GM23338 (cell line): ENCODE results near the gene DDX50. TPM values are rescaled to one million over a fixed set of nuclear protein-coding genes. Genes with fewer than 3 reads are reported as not detected.

Source experiments
- ATAC-seq: fragments of 200-7000 bp; cut with Tn5 transposase; 3 replicates; pipeline ENCODE4 v1.9.1; 2020
- DNase-seq: peaks from one replicate; pipeline ENCODE4 v3.0.0-alpha.2; 2015; ENCODE audit warnings: low spot score
- H2AFZ ChIP-seq: fragments of 200-600 bp; sonication (generic); 2 replicates; pipeline ENCODE4 v1.8.0; 2016; ENCODE audit warnings: antibody characterized with exemption, mild to moderate bottlenecking, moderate library complexity
- H3F3A ChIP-seq: fragments of 200-600 bp; sonication (generic); replicated peaks from 2 replicates; pipeline ENCODE4 v1.8.0; 2017; ENCODE audit warnings: antibody characterized with exemption, mixed run types, low read depth
- H3K27ac ChIP-seq: fragments of 200-600 bp; sonication (generic); 2 replicates; pipeline ENCODE4 v1.6.1; 2016; ENCODE audit warnings: low read depth
- H3K27me3 ChIP-seq: fragments of 200-600 bp; sonication (generic); 2 replicates; pipeline ENCODE4 v1.8.0; 2016; ENCODE audit warnings: mild to moderate bottlenecking, mixed run types, moderate library complexity; ENCODE audit not compliant: insufficient read depth
- H3K36me3 ChIP-seq: fragments of 200-600 bp; sonication (generic); 2 replicates; pipeline ENCODE4 v1.8.0; 2016; ENCODE audit warnings: mild to moderate bottlenecking; ENCODE audit not compliant: insufficient read depth
- H3K4me1 ChIP-seq: fragments of 200-600 bp; sonication (generic); 2 replicates; pipeline ENCODE4 v1.8.0; 2016; ENCODE audit warnings: mild to moderate bottlenecking, moderate library complexity; ENCODE audit not compliant: insufficient read depth
- H3K4me2 ChIP-seq: fragments of 200-600 bp; sonication (generic); 2 replicates; pipeline ENCODE4 v1.7.1; 2017; ENCODE audit warnings: mixed run types
- H3K4me3 ChIP-seq: fragments of 200-600 bp; sonication (generic); 2 replicates; pipeline ENCODE4 v1.6.1; 2016; ENCODE audit warnings: mixed run types
- H3K79me2 ChIP-seq: fragments of 200-600 bp; sonication (generic); replicated peaks from 2 replicates; pipeline ENCODE4 v1.8.0; 2017; ENCODE audit warnings: mild to moderate bottlenecking; ENCODE audit not compliant: insufficient read depth
- H3K9me2 ChIP-seq: fragments of 200-600 bp; sonication (generic); 2 replicates; pipeline ENCODE4 v1.8.0; 2017; ENCODE audit not compliant: insufficient read depth
- H4K20me1 ChIP-seq: fragments of 200-600 bp; sonication (generic); replicated peaks from 2 replicates; pipeline ENCODE4 v1.8.0; 2017; ENCODE audit warnings: mild to moderate bottlenecking; ENCODE audit not compliant: insufficient read depth
- H3K27ac Mint-ChIP-seq: 2 replicates; pipeline ENCODE4 v1.8.0; 2020; ENCODE audit warnings: inconsistent platforms, mild to moderate bottlenecking, moderate library complexity, mixed read lengths
- H3K27me3 Mint-ChIP-seq: 3 replicates; pipeline ENCODE4 v1.8.0; 2022; ENCODE audit warnings: low read depth, mild to moderate bottlenecking, moderate library complexity, mixed read lengths, inconsistent platforms; ENCODE audit not compliant: insufficient read depth, poor library complexity
- H3K36me3 Mint-ChIP-seq: 3 replicates; pipeline ENCODE4 v1.8.0; 2021; ENCODE audit warnings: low read depth, mild to moderate bottlenecking, inconsistent platforms, moderate library complexity, mixed read lengths
- H3K4me1 Mint-ChIP-seq: 3 replicates; pipeline ENCODE4 v1.8.0; 2020; ENCODE audit warnings: mild to moderate bottlenecking, inconsistent platforms, mixed read lengths
- H3K4me3 Mint-ChIP-seq: 3 replicates; pipeline ENCODE4 v1.8.0; 2021; ENCODE audit warnings: moderate library complexity, mild to moderate bottlenecking, inconsistent platforms, mixed read lengths
- H3K9me3 Mint-ChIP-seq: 3 replicates; pipeline ENCODE4 v1.8.0; 2020; ENCODE audit warnings: moderate library complexity, mild to moderate bottlenecking, inconsistent platforms, mixed read lengths
- CREB1 ChIP-seq: fragments of 250-450 bp; sonication (Bioruptor Pico); IDR thresholded peaks from 2 replicates; pipeline ENCODE4 v1.5.0; 2020; ENCODE audit warnings: low read depth, mild to moderate bottlenecking, moderate library complexity
- ETS1 ChIP-seq: IDR thresholded peaks from 2 replicates; pipeline ENCODE4 v1.6.1; 2016; ENCODE audit warnings: antibody characterized with exemption
- JUNB ChIP-seq: IDR thresholded peaks from one replicate; pipeline ENCODE4 v1.6.1; 2016; ENCODE audit warnings: antibody characterized with exemption; ENCODE audit not compliant: unreplicated experiment
- POLR2AphosphoS5 ChIP-seq: IDR thresholded peaks from 2 replicates; pipeline ENCODE4 v1.6.1; 2016; ENCODE audit warnings: antibody characterized with exemption, low read depth
- REST ChIP-seq: IDR thresholded peaks from one replicate; pipeline ENCODE4 v1.6.1; 2018; ENCODE audit warnings: antibody characterized with exemption; ENCODE audit not compliant: unreplicated experiment
- STAT1 ChIP-seq: IDR thresholded peaks from one replicate; pipeline ENCODE4 v1.6.1; 2016; ENCODE audit warnings: antibody characterized with exemption; ENCODE audit not compliant: unreplicated experiment
- ZNF331 ChIP-seq: fragments of 250-450 bp; sonication (Bioruptor Pico); IDR thresholded peaks from 2 replicates; pipeline ENCODE4 v1.5.0; 2020; ENCODE audit warnings: low read depth, mild to moderate bottlenecking, moderate library complexity
- polyA plus RNA-seq: library from polyadenylated mRNA; unstranded; fragments of >200 nt; fragmentation: Nextera tagmentation; extraction: Ambion mirVana; gene quantifications from 2 replicates; pipeline ENCODE4 v1.2.1, GENCODE V29; 2016
- total RNA-seq: library from RNA; depleted of rRNA; stranded (reverse); fragments of >200 nt; shearing (Covaris generic); gene quantifications from 2 replicates; pipeline ENCODE4 v1.2.3, GENCODE V29; 2014
- TF ChIP-seq, protein P1 (sequence below): fragments of 250-450 bp; sonication (Bioruptor Pico); IDR thresholded peaks from 2 replicates; pipeline ENCODE4 v1.5.0; 2020; ENCODE audit warnings: mild to moderate bottlenecking, moderate library complexity
- TF ChIP-seq, protein P2 (sequence below), 2 experiments: fragments of 200-600 bp in 1 of 2; sonication (generic) in 1 of 2; conservative IDR thresholded peaks; 2 replicates each; pipeline versions ENCODE4 v1.5.1 to v1.6.1; 2016 to 2017; ENCODE audit warnings: antibody characterized with exemption in 2 of 2, low read depth in 2 of 2, mild to moderate bottlenecking in 2 of 2, moderate library complexity in 1 of 2

The DDX50 gene
- total and polyA plus RNA-seq, 2 experiments from 2014 or later = 37.2 TPM

DNA sequence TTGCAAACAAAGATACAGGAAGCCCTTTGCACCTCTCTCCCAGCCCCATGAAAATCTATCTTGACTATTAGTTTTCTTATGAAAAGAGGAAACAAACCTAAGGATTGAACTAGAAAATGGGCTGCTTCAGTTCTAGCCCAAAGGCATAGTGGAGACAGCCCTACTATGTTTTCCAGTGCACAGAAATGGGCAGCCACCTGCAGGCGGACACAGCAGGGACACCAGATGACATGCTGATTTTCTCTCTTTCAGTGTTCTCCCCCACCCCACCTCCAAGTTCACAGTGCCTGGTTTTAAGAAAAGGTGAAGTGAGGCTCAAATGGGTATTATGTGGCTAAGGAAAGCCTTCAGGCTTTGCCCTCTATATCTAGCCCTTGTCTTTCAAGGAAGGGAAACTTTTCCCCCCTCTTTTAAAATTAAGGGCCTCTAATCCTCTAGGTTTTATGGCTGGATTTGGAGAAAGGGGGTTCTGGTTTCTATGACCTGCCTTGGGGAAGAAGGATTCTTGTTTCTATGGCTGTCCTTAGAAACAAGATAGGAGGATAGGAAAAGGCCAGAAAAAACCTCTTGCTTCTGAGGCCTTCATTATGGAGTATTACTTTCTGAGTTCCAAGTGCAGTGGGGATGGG, 23.5 kb upstream of the DDX50 start (continued):
- TF ChIP-seq, protein P1, sequence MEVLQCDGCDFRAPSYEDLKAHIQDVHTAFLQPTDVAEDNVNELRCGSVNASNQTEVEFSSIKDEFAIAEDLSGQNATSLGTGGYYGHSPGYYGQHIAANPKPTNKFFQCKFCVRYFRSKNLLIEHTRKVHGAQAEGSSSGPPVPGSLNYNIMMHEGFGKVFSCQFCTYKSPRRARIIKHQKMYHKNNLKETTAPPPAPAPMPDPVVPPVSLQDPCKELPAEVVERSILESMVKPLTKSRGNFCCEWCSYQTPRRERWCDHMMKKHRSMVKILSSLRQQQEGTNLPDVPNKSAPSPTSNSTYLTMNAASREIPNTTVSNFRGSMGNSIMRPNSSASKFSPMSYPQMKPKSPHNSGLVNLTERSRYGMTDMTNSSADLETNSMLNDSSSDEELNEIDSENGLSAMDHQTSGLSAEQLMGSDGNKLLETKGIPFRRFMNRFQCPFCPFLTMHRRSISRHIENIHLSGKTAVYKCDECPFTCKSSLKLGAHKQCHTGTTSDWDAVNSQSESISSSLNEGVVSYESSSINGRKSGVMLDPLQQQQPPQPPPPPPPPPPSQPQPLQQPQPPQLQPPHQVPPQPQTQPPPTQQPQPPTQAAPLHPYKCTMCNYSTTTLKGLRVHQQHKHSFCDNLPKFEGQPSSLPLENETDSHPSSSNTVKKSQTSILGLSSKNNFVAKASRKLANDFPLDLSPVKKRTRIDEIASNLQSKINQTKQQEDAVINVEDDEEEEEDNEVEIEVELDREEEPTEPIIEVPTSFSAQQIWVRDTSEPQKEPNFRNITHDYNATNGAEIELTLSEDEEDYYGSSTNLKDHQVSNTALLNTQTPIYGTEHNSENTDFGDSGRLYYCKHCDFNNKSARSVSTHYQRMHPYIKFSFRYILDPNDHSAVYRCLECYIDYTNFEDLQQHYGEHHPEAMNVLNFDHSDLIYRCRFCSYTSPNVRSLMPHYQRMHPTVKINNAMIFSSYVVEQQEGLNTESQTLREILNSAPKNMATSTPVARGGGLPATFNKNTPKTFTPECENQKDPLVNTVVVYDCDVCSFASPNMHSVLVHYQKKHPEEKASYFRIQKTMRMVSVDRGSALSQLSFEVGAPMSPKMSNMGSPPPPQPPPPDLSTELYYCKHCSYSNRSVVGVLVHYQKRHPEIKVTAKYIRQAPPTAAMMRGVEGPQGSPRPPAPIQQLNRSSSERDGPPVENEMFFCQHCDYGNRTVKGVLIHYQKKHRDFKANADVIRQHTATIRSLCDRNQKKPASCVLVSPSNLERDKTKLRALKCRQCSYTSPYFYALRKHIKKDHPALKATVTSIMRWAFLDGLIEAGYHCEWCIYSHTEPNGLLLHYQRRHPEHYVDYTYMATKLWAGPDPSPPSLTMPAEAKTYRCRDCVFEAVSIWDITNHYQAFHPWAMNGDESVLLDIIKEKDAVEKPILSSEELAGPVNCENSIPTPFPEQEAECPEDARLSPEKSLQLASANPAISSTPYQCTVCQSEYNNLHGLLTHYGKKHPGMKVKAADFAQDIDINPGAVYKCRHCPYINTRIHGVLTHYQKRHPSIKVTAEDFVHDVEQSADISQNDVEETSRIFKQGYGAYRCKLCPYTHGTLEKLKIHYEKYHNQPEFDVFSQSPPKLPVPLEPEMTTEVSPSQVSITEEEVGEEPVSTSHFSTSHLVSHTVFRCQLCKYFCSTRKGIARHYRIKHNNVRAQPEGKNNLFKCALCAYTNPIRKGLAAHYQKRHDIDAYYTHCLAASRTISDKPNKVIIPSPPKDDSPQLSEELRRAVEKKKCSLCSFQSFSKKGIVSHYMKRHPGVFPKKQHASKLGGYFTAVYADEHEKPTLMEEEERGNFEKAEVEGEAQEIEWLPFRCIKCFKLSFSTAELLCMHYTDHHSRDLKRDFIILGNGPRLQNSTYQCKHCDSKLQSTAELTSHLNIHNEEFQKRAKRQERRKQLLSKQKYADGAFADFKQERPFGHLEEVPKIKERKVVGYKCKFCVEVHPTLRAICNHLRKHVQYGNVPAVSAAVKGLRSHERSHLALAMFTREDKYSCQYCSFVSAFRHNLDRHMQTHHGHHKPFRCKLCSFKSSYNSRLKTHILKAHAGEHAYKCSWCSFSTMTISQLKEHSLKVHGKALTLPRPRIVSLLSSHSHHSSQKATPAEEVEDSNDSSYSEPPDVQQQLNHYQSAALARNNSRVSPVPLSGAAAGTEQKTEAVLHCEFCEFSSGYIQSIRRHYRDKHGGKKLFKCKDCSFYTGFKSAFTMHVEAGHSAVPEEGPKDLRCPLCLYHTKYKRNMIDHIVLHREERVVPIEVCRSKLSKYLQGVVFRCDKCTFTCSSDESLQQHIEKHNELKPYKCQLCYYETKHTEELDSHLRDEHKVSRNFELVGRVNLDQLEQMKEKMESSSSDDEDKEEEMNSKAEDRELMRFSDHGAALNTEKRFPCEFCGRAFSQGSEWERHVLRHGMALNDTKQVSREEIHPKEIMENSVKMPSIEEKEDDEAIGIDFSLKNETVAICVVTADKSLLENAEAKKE = no peak
- TF ChIP-seq JUNB (no peak), STAT1 (no peak), ZNF331 (CRISPR knock-in tag) (no peak), CREB1 (no peak)
- TF ChIP-seq, protein P2, sequence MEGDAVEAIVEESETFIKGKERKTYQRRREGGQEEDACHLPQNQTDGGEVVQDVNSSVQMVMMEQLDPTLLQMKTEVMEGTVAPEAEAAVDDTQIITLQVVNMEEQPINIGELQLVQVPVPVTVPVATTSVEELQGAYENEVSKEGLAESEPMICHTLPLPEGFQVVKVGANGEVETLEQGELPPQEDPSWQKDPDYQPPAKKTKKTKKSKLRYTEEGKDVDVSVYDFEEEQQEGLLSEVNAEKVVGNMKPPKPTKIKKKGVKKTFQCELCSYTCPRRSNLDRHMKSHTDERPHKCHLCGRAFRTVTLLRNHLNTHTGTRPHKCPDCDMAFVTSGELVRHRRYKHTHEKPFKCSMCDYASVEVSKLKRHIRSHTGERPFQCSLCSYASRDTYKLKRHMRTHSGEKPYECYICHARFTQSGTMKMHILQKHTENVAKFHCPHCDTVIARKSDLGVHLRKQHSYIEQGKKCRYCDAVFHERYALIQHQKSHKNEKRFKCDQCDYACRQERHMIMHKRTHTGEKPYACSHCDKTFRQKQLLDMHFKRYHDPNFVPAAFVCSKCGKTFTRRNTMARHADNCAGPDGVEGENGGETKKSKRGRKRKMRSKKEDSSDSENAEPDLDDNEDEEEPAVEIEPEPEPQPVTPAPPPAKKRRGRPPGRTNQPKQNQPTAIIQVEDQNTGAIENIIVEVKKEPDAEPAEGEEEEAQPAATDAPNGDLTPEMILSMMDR (conservative IDR thresholded peaks at IDR 0.05; ENCODE audit: low read depth in 2 of 2) = no peak

- Mint-ChIP-seq H3K27ac (no peak overlapping the region), H3K4me1 (peaks cover 32% of the 10 kb centered on the region), H3K27me3 (peaks cover 3% of the 10 kb centered on the region), H3K9me3 (no peaks in the 10 kb centered on the region; the same call in 2 of the 3 replicates), H3K36me3 (no peaks in the 10 kb centered on the region), H3K4me3 (no peak overlapping the region)
- H4K20me1 ChIP-seq = no peaks in the 10 kb centered on the region
- H3F3A ChIP-seq = no peaks in the 10 kb centered on the region; the same call in 1 of the 2 replicates
- H3K4me1 ChIP-seq = peaks cover 31% of the 10 kb centered on the region
- H2AFZ ChIP-seq = no peak overlapping the region
- peak overlapping the region; percentile 57 for H3K4me2 ChIP-seq
- H3K27me3 ChIP-seq = no peaks in the 10 kb centered on the region
- H3K4me3 ChIP-seq = no peak overlapping the region
- DNase-seq (no peak), ATAC-seq (peak; percentile 73)
- no peaks in the 10 kb centered on the region for H3K79me2 ChIP-seq
- no peak overlapping the region for H3K27ac ChIP-seq
- H3K36me3 ChIP-seq = no peaks in the 10 kb centered on the region
- H3K9me2 ChIP-seq = no peaks in the 10 kb centered on the region
- TF ChIP-seq REST (no peak), STAT1 (no peak), CREB1 (no peak), ETS1 (no peak), POLR2AphosphoS5 (no peak)
- TF ChIP-seq, protein P2 (conservative IDR thresholded peaks at IDR 0.05; ENCODE audit: low read depth in 2 of 2) = no peak
Measured at GRCh38 chr10:68878496-68878895, 22.6 kb upstream of the DDX50 start.
